ENCODE results near the gene PRAF2.

Gene PRAF2

GRCh38 chrX:49075347-49075746 is 1.5 kb upstream of the PRAF2 start:
- in situ Hi-C loops (cut with HindIII; ENCODE audit: low sequenced_read_pairs) = no loop called here

GRCh38 chrX:49072712-49073095 is 1.1 kb downstream of the PRAF2 start:
- in situ Hi-C loops (cut with HindIII; ENCODE audit: low sequenced_read_pairs) = no loop called here

GRCh38 chrX:49071877-49072711 is 1.7 kb downstream of the PRAF2 start:
- in situ Hi-C loops (cut with HindIII; ENCODE audit: low sequenced_read_pairs) = no loop called here

GRCh38 chrX:49070988-49071387 is 2.8 kb downstream of the PRAF2 start:
- in situ Hi-C loops (cut with HindIII; ENCODE audit: low sequenced_read_pairs) = no loop called here

- in situ Hi-C loops (cut with HindIII; ENCODE audit: low sequenced_read_pairs) = no loop called here
Measured at GRCh38 chrX:49069038-49069437, 4.8 kb downstream of the PRAF2 start.

- in situ Hi-C loops (cut with HindIII; ENCODE audit: low sequenced_read_pairs) = no loop called here
Measured at GRCh38 chrX:49067285-49068120, 6.3 kb downstream of the PRAF2 start.

- in situ Hi-C loops (cut with HindIII; ENCODE audit: low sequenced_read_pairs) = no loop called here
Measured at GRCh38 chrX:49066690-49067089, 7.1 kb downstream of the PRAF2 start.

- in situ Hi-C loops (cut with HindIII; ENCODE audit: low sequenced_read_pairs) = no loop called here
Measured at GRCh38 chrX:49066278-49066677, 7.5 kb downstream of the PRAF2 start.

- in situ Hi-C loops (cut with HindIII; ENCODE audit: low sequenced_read_pairs) = no loop called here
Measured at GRCh38 chrX:49064735-49065134, 9.1 kb downstream of the PRAF2 start.

- in situ Hi-C loops (cut with HindIII; ENCODE audit: low sequenced_read_pairs) = no loop called here
Measured at GRCh38 chrX:49064303-49064702, 9.5 kb downstream of the PRAF2 start.

GRCh38 chrX:49063715-49064114 is 10.1 kb downstream of the PRAF2 start:
- in situ Hi-C loops (cut with HindIII; ENCODE audit: low sequenced_read_pairs) = no loop called here

- in situ Hi-C loops (cut with HindIII; ENCODE audit: low sequenced_read_pairs) = no loop called here
Measured at GRCh38 chrX:49061916-49062315, 11.9 kb downstream of the PRAF2 start.

GRCh38 chrX:49061490-49061889 is 12.3 kb downstream of the PRAF2 start:
- in situ Hi-C loops (cut with HindIII; ENCODE audit: low sequenced_read_pairs) = no loop called here

GRCh38 chrX:49060914-49061313 is 12.9 kb downstream of the PRAF2 start:
- in situ Hi-C loops (cut with HindIII; ENCODE audit: low sequenced_read_pairs) = no loop called here

GRCh38 chrX:49059681-49060085 is 14.1 kb downstream of the PRAF2 start:
- in situ Hi-C loops (cut with HindIII; ENCODE audit: low sequenced_read_pairs) = no loop called here

- in situ Hi-C loops (cut with HindIII; ENCODE audit: low sequenced_read_pairs) = no loop called here
Measured at GRCh38 chrX:49059201-49059600, 14.6 kb downstream of the PRAF2 start.

- in situ Hi-C loops (cut with HindIII; ENCODE audit: low sequenced_read_pairs) = no loop called here
Measured at GRCh38 chrX:49058794-49059193, 15.0 kb downstream of the PRAF2 start, which contains the start of gene CCDC120. Gene CCDC120 (plus strand): TSS chrX:49058999. CDS start chrX:49062042, 3,043 bp downstream.

- in situ Hi-C loops (cut with HindIII; ENCODE audit: low sequenced_read_pairs) = no loop called here
Measured at GRCh38 chrX:49054073-49054762, 19.6 kb downstream of the PRAF2 start.

- in situ Hi-C loops (cut with HindIII; ENCODE audit: low sequenced_read_pairs) = no loop called here
Measured at GRCh38 chrX:49053223-49054072, 20.4 kb downstream of the PRAF2 start.

GRCh38 chrX:49043987-49044281 is 29.9 kb downstream of the PRAF2 start:
- in situ Hi-C loops (cut with HindIII; ENCODE audit: low sequenced_read_pairs) = no loop called here
